Retina (tissue), 1 donor: ENCODE data around the gene ELMO2.
A peak's percentile ranks its signal among the peaks of the same experiment; 100 is the strongest.

Source experiments
- DNase-seq: peaks from one replicate; pipeline ENCODE4 v3.0.0-alpha.2; 2016

The ELMO2 gene

GRCh38 chr20:46365487-46366220 is 40.8 kb downstream of the ELMO2 start:
- DNase-seq = no peak

- no peak for DNase-seq
Measured at GRCh38 chr20:46364670-46365486, 41.5 kb downstream of the ELMO2 start.

GRCh38 chr20:46363874-46364669 is 42.3 kb downstream of the ELMO2 start:
- DNase-seq = peak; percentile 85

- no peak for DNase-seq
Measured at GRCh38 chr20:46362921-46363867, 43.2 kb downstream of the ELMO2 start.

GRCh38 chr20:46361811-46362210 is 44.6 kb downstream of the ELMO2 start:
- DNase-seq = no peak

GRCh38 chr20:46361381-46361780 is 45.0 kb downstream of the ELMO2 start:
- DNase-seq = no peak

- no peak for DNase-seq
Measured at GRCh38 chr20:46359233-46359751, 47.1 kb downstream of the ELMO2 start.

DNA sequence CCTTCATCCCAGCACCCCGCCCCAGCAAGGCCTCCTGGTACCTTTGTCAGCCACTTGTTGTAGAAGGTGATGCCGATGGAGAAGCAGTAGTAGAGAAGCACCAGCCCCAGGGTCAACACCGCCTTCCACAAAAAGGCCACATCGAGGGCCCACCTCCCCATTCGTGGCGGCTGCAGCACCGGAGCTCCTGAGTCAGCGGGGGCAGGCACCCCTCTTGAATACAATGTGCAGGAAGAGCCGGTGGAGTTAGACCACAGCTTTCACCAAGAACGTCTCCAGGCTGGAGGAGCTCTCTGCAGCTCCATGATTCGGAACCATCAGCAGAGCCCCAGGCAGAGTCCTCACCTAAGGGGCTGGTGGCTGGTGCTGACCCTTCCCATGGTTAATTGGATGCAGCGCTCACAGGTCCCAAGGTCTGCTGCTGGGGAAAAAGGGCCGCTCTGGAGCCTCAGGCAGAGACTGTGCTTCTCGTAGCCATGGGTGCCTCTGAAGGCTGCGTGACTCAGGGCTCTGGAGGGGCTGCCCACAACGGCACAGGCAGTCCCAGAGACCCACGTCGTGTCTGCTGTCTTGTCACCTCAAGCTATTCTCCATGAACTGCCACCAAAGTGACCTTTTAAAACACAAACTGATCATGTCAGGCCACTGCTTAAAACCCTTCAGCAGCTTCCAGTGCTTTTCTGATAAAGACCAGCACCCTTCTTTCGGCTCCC is 47.9 kb downstream of the ELMO2 start:
- no peak for DNase-seq

DNA sequence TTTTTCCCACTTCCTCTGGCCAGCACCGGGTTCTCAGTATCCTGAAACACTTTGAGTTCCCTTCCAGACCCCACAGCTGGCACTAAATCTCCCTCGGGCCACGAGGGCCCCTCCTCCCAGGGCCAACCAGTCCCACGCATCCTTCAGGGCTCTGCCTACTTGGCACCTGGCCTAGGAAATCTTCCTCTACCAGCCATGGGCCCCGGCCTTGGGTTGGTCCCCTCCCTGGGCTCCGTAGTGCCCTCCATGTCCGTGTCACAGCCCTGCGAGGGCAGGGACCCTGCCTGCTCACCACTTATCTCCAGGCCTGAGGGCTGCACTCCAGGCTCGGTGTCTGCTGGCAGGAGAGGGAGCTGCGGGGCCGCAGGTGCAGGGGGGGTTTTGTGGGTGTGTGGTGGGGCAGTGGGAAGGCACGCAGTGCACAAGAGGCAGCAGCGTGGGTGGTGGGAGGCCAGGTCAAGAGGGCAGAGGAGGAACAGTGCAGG is 49.3 kb downstream of the ELMO2 start:
- no peak for DNase-seq

DNA sequence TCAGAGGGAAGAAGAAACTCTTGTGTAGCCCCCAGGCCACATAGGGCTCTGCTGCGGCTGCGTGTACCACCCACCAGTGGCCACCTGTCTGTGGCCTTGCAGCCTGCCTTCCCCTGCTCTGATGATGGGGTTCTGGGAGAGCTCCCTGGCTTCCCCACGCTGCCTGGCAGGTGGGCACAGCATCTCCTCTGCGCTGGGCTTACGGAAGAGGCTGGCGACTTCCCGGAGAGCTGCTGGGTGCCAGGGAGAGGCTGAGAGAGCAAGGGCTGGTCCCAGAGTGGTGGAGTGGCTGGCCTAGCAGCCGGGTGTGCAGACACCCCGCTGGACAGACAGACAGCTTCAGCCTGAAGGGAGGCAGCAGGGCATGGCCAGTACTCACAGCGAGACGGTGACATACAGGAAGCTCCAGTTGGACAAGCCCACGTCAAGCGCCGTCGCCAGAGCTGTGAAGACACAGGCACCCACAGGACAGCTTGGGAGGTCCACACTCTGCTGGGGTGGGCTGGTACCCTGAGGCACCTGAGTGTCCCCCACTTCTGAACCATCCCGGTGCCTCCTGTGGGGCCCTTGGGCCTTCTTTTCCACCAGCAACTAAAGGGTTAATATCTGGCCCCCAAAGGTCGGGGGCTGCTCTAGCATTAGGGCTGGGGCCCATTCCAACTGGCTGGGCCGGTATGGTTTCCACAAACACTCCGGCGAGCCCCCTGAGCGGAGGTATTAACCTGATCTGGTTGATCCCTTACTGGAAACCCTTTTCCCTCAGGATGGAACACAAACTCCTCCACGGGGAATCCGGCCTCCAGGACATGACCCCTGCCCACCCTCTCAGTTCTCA is 50.0 kb downstream of the ELMO2 start:
- DNase-seq = no peak

DNA sequence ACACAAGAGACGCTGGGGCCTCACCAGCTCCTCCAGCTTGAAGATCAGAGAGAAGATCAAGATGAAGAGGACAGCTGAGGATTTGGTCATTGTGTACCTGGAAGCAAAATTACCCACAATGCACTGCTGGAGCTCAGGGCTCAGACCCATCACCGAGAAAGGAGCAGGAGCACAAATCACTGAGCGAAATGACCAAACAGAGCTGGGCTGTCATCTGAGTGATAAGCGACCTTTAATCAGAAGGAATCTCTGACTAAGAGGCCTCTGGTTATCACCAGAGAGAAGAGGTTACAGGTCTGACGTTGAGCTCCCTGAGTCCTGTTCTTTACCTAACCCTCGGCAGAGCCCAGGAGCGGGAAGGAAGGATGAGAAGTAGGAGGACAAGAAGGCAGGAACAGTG is 50.6 kb downstream of the ELMO2 start:
- no peak for DNase-seq

DNA sequence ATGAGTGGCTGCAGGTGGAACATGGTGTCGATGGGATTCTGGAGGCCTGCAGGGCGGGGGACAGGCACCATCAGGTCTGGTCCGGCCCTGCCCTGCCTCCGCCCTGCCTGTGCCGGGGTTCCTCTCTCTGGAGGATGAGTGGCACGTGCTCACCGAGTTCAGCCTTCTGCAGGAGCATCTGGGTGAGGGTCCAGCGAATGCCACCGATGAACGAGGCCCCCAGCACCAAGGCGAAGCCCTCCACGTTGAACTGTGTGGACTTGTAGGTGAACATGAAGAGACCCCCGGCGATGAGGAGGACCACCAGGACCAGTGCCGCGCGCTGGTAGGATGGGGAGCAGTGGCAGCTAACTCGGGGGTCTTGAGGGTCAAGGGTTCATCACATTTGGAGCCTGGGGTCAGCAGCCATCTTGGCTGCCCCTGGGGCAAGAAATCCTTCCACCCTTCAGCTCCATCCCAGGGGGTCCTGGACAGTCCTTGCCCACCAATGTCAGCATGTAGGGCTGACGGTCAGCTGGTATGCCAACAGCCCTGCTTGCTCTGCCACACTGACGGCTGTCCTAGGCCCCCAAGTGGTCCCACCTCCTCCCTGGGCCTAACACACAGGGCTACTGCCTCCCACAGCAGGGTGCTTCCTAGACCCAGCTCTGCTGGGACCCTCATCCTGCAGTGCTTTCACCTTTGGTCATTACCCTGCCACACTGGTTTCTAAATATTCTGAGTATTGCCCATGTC is 51.3 kb downstream of the ELMO2 start:
- no peak for DNase-seq

DNA sequence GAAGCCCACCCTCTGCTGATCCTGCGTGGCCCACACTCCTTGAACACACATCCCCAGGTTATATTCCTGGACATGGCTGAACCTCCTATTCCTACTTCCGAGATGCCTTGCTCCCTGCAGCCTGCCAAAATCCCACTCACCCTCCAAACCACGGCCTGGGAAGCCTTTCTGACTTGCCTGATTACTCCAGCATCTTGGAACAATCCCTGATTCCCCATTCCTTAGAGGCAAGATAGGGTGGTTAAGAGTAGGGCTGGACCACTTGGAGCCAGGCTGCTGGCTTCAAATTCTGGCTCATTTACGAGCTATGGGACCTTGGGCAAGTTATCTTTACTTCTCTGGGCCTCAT is 52.2 kb downstream of the ELMO2 start:
- no peak for DNase-seq

DNA sequence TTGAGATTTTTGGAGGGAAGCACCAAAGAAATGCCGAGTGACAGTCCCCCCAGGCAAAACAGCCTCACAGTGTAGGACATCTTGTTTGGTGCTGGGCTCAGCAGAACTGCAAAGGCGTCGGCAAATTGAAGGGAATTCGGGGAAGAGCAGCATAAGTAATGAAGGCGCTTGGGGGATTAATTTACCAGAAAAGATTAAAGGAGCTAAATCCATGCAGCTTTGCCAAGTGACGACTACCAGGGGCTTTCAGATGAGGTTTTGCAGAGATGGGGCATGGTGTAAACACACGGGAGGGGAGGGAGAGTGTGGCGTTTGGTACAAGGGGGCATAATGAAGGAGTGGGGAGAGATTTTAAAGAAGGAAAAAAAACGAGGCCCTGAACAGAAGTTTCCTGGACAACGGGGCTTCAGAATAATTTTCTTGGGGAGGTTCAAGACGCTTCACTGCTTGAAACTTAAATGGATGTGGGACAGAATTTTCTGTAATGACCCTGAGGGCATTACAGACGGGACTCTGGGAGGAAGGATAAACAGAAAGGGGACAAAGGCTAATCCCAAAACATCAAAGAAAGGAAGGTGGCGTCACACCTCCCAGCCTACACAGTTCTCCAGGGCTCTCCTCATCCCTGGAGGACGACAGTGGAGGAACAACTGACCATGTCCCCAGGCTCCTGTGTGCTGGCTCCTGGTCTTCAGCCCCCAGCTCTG is 52.8 kb downstream of the ELMO2 start:
- no peak for DNase-seq

DNA sequence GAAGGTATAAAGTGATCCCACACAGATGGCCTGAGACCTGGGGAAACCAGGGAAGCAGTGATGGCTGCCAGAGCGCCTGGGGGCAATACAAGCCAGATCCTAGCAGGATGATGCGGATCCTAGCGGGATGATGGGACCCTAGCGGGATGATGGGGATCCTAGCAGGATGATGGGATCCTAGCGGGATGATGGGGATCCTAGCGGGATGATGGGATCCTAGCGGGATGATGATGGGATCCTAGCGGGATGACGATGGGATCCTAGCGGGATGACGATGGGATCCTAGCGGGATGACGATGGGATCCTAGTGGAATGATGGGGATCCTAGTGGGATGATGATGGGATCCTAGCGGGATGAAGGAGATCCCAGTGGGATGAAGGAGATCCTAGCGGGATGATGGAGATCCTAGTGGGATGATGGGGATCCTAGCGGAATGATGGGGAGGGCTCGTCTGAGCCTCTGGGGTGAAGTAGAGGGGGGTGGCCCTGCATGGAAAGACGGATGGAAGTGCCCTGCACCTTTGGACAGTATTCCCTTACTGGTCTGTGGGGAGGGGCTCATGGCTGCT is 54.0 kb downstream of the ELMO2 start:
- no peak for DNase-seq

GRCh38 chr20:46351357-46352058 is 54.9 kb downstream of the ELMO2 start:
- DNase-seq = no peak

GRCh38 chr20:46350986-46351267 is 55.5 kb downstream of the ELMO2 start:
- no peak for DNase-seq
